ENCODE measurements around the gene ADGRD1.

ADGRD1 gene

DNA sequence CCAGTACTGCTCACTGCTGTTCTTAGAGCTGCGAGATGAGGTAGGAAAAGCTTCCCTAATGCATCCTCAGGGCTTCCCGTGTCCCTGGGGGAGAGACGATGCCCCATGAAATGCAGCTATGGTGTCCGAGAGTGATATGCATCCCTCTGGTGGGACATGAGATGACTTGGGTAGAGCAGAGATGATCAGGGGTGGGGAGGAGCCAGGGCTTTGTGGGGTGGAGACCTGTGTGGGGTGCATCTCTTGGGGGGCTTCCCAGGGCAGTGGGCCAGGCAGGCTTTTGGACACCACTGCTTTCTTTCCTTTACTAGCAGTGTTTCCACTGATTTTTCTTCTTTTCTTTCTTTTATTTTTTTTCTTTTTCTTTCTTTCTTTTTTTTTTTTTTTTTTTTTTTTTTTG, 147.3 kb downstream of the ADGRD1 start:
- H3K23ac ChIP-seq (ENCODE audit: low read length in 2 of 2): no peak overlapping the region
- H4K91ac ChIP-seq (ENCODE audit: low read length): no peak overlapping the region
- peaks cover 4% of the 10 kb centered on the region for H3K4me1 ChIP-seq (ENCODE audit: control insufficient read depth, insufficient read depth, low read depth, low read length)
- H3K27ac ChIP-seq (ENCODE audit: low read length, poor library complexity, severe bottlenecking): no peak overlapping the region
- peaks cover 0 to 13% of the 10 kb centered on the region in 2 experiments for H3K27me3 ChIP-seq (ENCODE audit: control insufficient read depth in 1 of 2, insufficient read depth in 1 of 2, low read length in 2 of 2)
- no peak overlapping the region for H3K9ac ChIP-seq (ENCODE audit: low read length)
- H2BK15ac ChIP-seq (ENCODE audit: low read depth, poor library complexity, severe bottlenecking): no peak overlapping the region
- H3K79me1 ChIP-seq (replicated peaks; ENCODE audit: low read length, poor library complexity, severe bottlenecking): no peaks in the 10 kb centered on the region
- H3K9me3 ChIP-seq (ENCODE audit: control insufficient read depth, low read length): no peaks in the 10 kb centered on the region
- no peak overlapping the region for H2BK120ac ChIP-seq (ENCODE audit: low read depth, low read length)
- WGBS: 68% methylated on average over 4 of the region's 4 CpGs
- no peak overlapping the region for H2AFZ ChIP-seq (ENCODE audit: low read depth, low read length)
- H3K4ac ChIP-seq (ENCODE audit: low read depth in 1 of 2, low read length in 2 of 2): no peak overlapping the region
- no peak overlapping the region for H2BK12ac ChIP-seq (ENCODE audit: low read length in 2 of 2)
- no peak overlapping the region for H3K4me3 ChIP-seq (ENCODE audit: insufficient read depth in 1 of 2, low read depth in 1 of 2, low read length in 2 of 2)
- no peak overlapping the region for H3K4me2 ChIP-seq (ENCODE audit: low read length, poor library complexity, severe bottlenecking)
- no peak overlapping the region for H4K8ac ChIP-seq (ENCODE audit: low read length)
- no peak overlapping the region for H2AK5ac ChIP-seq (ENCODE audit: low read length, severe bottlenecking)
- H3K18ac ChIP-seq (ENCODE audit: low read depth in 1 of 2, low read length in 2 of 2): no peak overlapping the region
- H3K36me3 ChIP-seq (ENCODE audit: control insufficient read depth in 1 of 2, insufficient read depth in 2 of 2, low read depth in 1 of 2, low read length in 2 of 2): no peaks in the 10 kb centered on the region
- H2BK5ac ChIP-seq (ENCODE audit: low read depth, low read length, poor library complexity, severe bottlenecking): no peak overlapping the region
- DNase-seq: no peak
- no peak overlapping the region for H3K14ac ChIP-seq (ENCODE audit: low read length in 2 of 2)

GRCh38 chr12:131101703-131102492, 148.2 kb downstream of the ADGRD1 start:
- Histone ChIP-seq H3K27me3 (ENCODE audit: control insufficient read depth in 1 of 2, insufficient read depth in 1 of 2, low read length in 2 of 2) (peaks cover 3 to 18% of the 10 kb centered on the region in 2 experiments), H2AK5ac (ENCODE audit: low read length, severe bottlenecking) (no peak overlapping the region), H3K23ac (ENCODE audit: low read length in 2 of 2) (no peak overlapping the region), H3K36me3 (ENCODE audit: control insufficient read depth in 1 of 2, insufficient read depth in 2 of 2, low read depth in 1 of 2, low read length in 2 of 2) (no peaks in the 10 kb centered on the region), H2BK12ac (ENCODE audit: low read length in 2 of 2) (no peak overlapping the region), H2BK5ac (ENCODE audit: low read depth, low read length, poor library complexity, severe bottlenecking) (no peak overlapping the region), H2AFZ (ENCODE audit: low read depth, low read length) (no peak overlapping the region), H3K9ac (ENCODE audit: low read length) (no peak overlapping the region), H4K91ac (ENCODE audit: low read length) (no peak overlapping the region), H2BK15ac (ENCODE audit: low read depth, poor library complexity, severe bottlenecking) (no peak overlapping the region), H3K79me1 (replicated peaks; ENCODE audit: low read length, poor library complexity, severe bottlenecking) (no peaks in the 10 kb centered on the region), H3K4me2 (ENCODE audit: low read length, poor library complexity, severe bottlenecking) (no peak overlapping the region), H3K4me3 (ENCODE audit: insufficient read depth in 1 of 2, low read depth in 1 of 2, low read length in 2 of 2) (no peak overlapping the region), H3K14ac (ENCODE audit: low read length in 2 of 2) (no peak overlapping the region), H3K18ac (ENCODE audit: low read depth in 1 of 2, low read length in 2 of 2) (no peak overlapping the region), H2BK120ac (ENCODE audit: low read depth, low read length) (no peak overlapping the region), H4K8ac (ENCODE audit: low read length) (no peak overlapping the region), H3K4ac (ENCODE audit: low read depth in 1 of 2, low read length in 2 of 2) (no peak overlapping the region), H3K4me1 (ENCODE audit: control insufficient read depth, insufficient read depth, low read depth, low read length) (peaks cover 4% of the 10 kb centered on the region), H3K27ac (ENCODE audit: low read length, poor library complexity, severe bottlenecking) (no peak overlapping the region), H3K9me3 (ENCODE audit: control insufficient read depth, low read length) (no peaks in the 10 kb centered on the region)
- WGBS: 88% methylated on average over 11 of the region's 13 CpGs
- DNase-seq: no peak

DNA sequence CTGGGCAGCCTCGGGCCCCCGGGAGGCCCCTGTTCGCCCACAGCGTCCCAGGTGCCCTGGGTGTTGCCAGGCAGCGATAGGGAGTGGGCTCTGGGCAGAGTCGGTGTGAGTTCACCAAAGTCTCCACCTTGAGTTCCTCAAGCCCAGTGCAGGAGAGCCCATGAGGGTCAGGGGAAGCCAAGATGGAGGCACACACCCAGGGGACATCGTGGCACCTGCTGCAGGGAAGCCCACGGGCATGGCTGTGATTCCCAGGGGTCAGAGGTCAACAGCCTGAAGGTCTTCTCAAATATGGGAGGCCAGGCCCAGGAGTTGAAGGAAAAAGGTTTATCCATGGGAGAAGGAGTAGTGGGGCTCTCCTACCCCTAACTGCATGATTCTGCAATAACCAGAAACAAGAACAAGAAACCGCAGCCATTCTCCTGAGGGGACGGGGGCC, 148.8 kb downstream of the ADGRD1 start:
- no peak overlapping the region for H2BK12ac ChIP-seq (ENCODE audit: low read length in 2 of 2)
- no peak overlapping the region for H2AFZ ChIP-seq (ENCODE audit: low read depth, low read length)
- H3K23ac ChIP-seq (ENCODE audit: low read length in 2 of 2): no peak overlapping the region
- H3K9me3 ChIP-seq (ENCODE audit: control insufficient read depth, low read length): no peaks in the 10 kb centered on the region
- no peak overlapping the region for H2BK15ac ChIP-seq (ENCODE audit: low read depth, poor library complexity, severe bottlenecking)
- H3K9ac ChIP-seq (ENCODE audit: low read length): no peak overlapping the region
- no peak overlapping the region for H2BK120ac ChIP-seq (ENCODE audit: low read depth, low read length)
- DNase-seq: no peak
- H3K18ac ChIP-seq (ENCODE audit: low read depth in 1 of 2, low read length in 2 of 2): no peak overlapping the region
- no peak overlapping the region for H4K91ac ChIP-seq (ENCODE audit: low read length)
- no peaks in the 10 kb centered on the region for H3K36me3 ChIP-seq (ENCODE audit: control insufficient read depth in 1 of 2, insufficient read depth in 2 of 2, low read depth in 1 of 2, low read length in 2 of 2)
- no peak overlapping the region for H2BK5ac ChIP-seq (ENCODE audit: low read depth, low read length, poor library complexity, severe bottlenecking)
- H2AK5ac ChIP-seq (ENCODE audit: low read length, severe bottlenecking): no peak overlapping the region
- no peaks in the 10 kb centered on the region for H3K79me1 ChIP-seq (replicated peaks; ENCODE audit: low read length, poor library complexity, severe bottlenecking)
- no peak overlapping the region for H3K4me2 ChIP-seq (ENCODE audit: low read length, poor library complexity, severe bottlenecking)
- H3K14ac ChIP-seq (ENCODE audit: low read length in 2 of 2): no peak overlapping the region
- 92% methylated on average over 10 of the region's 10 CpGs for WGBS
- peaks cover 4 to 13% of the 10 kb centered on the region in 2 experiments for H3K27me3 ChIP-seq (ENCODE audit: control insufficient read depth in 1 of 2, insufficient read depth in 1 of 2, low read length in 2 of 2)
- H3K4me1 ChIP-seq (ENCODE audit: control insufficient read depth, insufficient read depth, low read depth, low read length): peaks cover 4% of the 10 kb centered on the region
- H3K4ac ChIP-seq (ENCODE audit: low read depth in 1 of 2, low read length in 2 of 2): no peak overlapping the region
- no peak overlapping the region for H4K8ac ChIP-seq (ENCODE audit: low read length)
- H3K4me3 ChIP-seq (ENCODE audit: insufficient read depth in 1 of 2, low read depth in 1 of 2, low read length in 2 of 2): no peak overlapping the region
- H3K27ac ChIP-seq (ENCODE audit: low read length, poor library complexity, severe bottlenecking): no peak overlapping the region

DNA sequence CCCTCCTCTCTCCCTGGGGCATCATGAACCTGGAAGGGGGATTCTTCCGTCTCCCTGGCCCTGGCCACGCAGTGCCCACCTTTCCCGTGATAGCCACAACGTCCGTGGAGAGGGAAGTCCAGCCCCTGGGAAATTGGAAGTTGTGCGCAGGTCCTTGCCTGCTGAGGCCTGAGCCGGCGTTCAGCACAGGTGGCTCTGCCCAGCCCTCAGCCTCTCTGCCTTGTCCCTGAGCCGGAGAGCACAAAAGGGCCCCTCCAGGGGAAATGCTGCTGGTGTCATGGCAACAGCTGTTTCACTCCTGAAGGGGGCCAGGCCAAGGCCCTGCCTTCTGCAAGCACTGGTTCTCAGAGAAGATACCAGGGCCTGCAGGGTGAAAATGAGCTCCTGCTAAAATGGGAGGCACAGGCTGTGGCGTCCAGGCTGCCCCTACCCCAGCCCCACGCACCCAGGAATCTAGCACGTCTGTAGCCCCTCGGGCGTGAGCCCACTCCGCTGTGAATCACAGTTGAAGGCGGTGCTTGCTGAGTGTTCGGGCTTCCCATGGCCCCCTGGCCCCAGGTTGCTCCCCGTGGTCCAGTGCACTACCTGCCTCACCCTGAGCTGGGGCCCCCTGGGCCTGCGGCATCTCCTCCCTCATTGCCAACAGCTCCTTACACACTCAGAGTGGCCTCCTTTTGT, 149.4 kb downstream of the ADGRD1 start:
- Histone ChIP-seq H4K8ac (ENCODE audit: low read length) (no peak overlapping the region), H2BK5ac (ENCODE audit: low read depth, low read length, poor library complexity, severe bottlenecking) (no peak overlapping the region), H4K91ac (ENCODE audit: low read length) (no peak overlapping the region), H2BK15ac (ENCODE audit: low read depth, poor library complexity, severe bottlenecking) (no peak overlapping the region), H2AK5ac (ENCODE audit: low read length, severe bottlenecking) (no peak overlapping the region), H2AFZ (ENCODE audit: low read depth, low read length) (no peak overlapping the region), H3K27me3 (ENCODE audit: control insufficient read depth in 1 of 2, insufficient read depth in 1 of 2, low read length in 2 of 2) (peaks cover 4 to 13% of the 10 kb centered on the region in 2 experiments), H3K4ac (ENCODE audit: low read depth in 1 of 2, low read length in 2 of 2) (no peak overlapping the region), H3K14ac (ENCODE audit: low read length in 2 of 2) (no peak overlapping the region), H3K36me3 (ENCODE audit: control insufficient read depth in 1 of 2, insufficient read depth in 2 of 2, low read depth in 1 of 2, low read length in 2 of 2) (no peaks in the 10 kb centered on the region), H3K27ac (ENCODE audit: low read length, poor library complexity, severe bottlenecking) (no peak overlapping the region), H2BK12ac (ENCODE audit: low read length in 2 of 2) (no peak overlapping the region), H3K79me1 (replicated peaks; ENCODE audit: low read length, poor library complexity, severe bottlenecking) (no peaks in the 10 kb centered on the region), H3K23ac (ENCODE audit: low read length in 2 of 2) (no peak overlapping the region), H3K9me3 (ENCODE audit: control insufficient read depth, low read length) (no peaks in the 10 kb centered on the region), H3K4me2 (ENCODE audit: low read length, poor library complexity, severe bottlenecking) (no peak overlapping the region), H2BK120ac (ENCODE audit: low read depth, low read length) (no peak overlapping the region), H3K4me3 (ENCODE audit: insufficient read depth in 1 of 2, low read depth in 1 of 2, low read length in 2 of 2) (no peak overlapping the region), H3K18ac (ENCODE audit: low read depth in 1 of 2, low read length in 2 of 2) (no peak overlapping the region), H3K9ac (ENCODE audit: low read length) (no peak overlapping the region), H3K4me1 (ENCODE audit: control insufficient read depth, insufficient read depth, low read depth, low read length) (peaks cover 4% of the 10 kb centered on the region)
- no peak for DNase-seq
- 86% methylated on average over 19 of the region's 19 CpGs for WGBS
